Lower leg skin (tissue), 4 donors: ENCODE measurements around the gene SOX13. TPM values are rescaled to one million over a fixed set of nuclear protein-coding genes. Genes with fewer than 3 reads are reported as not detected.

ENCODE experiments used
- DNase-seq, 2 donors: peaks; one replicate each; pipeline ENCODE4 v3.0.0-alpha.2; 2019; ENCODE audit warnings: low spot score in 2 of 2
- H3K4me3 ChIP-seq: fragments of 200-600 bp; sonication (generic); 2 replicates; pipeline ENCODE4 v1.5.1; 2017; ENCODE audit warnings: mild to moderate bottlenecking, low read depth; ENCODE audit not compliant: poor library complexity, severe bottlenecking
- POLR2A ChIP-seq, 2 donors: fragments of 450-650 bp; IDR thresholded peaks; one replicate each; pipeline ENCODE4 v1.6.1; 2016 to 2017; ENCODE audit warnings: antibody characterized with exemption in 2 of 2, mild to moderate bottlenecking in 1 of 2, moderate library complexity in 1 of 2
- WGBS, 2 donors: methylation state at CpG; one replicate each; pipeline ENCODE4 v1.1.5; 2018; 5-methylcytosine and 5-hydroxymethylcytosine counted together
- intact Hi-C: fragments of 100-400 bp; cut with DNase I; formaldehyde crosslinking; loops from one replicate; pipeline ENCODE4 v1.15.0; 2023; ENCODE audit warnings: low total_unique reads
- total RNA-seq, 4 donors: library from RNA; depleted of rRNA; stranded (reverse); fragments of >200 nt; gene quantifications; one replicate each; pipeline ENCODE4 v1.1.0, GENCODE V29; 2016
- TF ChIP-seq, protein P1 (sequence below), 3 donors: fragments of 450-650 bp; IDR thresholded peaks; one replicate each; pipeline ENCODE4 v1.5.1; 2016; ENCODE audit warnings: antibody characterized with exemption in 3 of 3, mild to moderate bottlenecking in 3 of 3, moderate library complexity in 2 of 3

Gene SOX13
- total RNA-seq, 4 donors from 2014 or later, result 7.2 to 32.2 (median 16.8) TPM

DNA sequence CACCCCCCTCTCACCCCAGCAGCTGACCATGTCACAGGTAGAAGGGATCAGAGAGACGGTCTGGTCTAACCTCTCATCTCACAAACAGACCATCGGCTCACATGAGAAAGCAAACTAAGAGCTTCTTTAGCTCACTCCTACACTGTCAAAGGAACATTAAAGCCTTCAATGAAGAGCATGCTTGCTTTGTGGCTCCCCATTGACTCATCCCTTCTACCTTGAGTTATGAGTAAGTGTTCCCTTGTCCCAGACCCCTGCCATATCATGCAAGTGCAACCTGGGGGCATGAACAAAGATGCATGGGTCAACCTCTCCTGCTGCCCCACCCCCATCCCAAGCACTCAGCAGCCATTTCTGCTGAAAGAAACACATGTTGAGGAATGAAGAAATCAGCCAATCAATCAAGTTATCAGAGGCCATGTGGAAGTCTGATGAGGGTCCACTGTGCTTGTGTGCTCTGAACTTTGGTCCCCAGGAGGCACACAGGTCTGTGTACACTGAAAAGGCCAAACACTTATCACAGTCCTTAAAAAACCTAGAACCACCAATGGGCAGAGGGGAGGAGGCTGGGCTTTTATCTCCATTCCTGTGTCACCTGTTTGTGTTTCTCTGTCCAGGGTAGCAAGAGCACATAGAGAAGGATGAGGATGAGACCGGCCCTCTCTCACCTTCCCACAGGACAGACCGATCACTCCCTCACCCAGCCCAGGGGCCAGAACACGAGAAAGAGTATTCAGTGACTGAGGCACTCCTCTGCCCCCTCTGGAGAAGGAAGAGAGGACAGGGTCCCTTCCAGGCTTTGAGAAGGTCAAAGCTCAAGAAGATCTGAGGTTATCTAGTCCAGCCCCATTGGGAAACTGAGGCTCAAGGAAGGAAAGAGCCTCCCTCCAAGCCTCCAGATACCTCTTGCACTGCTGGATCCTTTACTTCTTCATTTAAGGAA lies 69.4 kb downstream of the SOX13 start:
- intact Hi-C loops, result no loop called here
- no peak for DNase-seq
- WGBS, 2 donors, result 96 to 97% methylated on average over 5 of the region's 5 CpGs
- TF ChIP-seq, protein P1, sequence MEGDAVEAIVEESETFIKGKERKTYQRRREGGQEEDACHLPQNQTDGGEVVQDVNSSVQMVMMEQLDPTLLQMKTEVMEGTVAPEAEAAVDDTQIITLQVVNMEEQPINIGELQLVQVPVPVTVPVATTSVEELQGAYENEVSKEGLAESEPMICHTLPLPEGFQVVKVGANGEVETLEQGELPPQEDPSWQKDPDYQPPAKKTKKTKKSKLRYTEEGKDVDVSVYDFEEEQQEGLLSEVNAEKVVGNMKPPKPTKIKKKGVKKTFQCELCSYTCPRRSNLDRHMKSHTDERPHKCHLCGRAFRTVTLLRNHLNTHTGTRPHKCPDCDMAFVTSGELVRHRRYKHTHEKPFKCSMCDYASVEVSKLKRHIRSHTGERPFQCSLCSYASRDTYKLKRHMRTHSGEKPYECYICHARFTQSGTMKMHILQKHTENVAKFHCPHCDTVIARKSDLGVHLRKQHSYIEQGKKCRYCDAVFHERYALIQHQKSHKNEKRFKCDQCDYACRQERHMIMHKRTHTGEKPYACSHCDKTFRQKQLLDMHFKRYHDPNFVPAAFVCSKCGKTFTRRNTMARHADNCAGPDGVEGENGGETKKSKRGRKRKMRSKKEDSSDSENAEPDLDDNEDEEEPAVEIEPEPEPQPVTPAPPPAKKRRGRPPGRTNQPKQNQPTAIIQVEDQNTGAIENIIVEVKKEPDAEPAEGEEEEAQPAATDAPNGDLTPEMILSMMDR (IDR thresholded peaks at IDR 0.05), result no peak
- no peak for TF ChIP-seq POLR2A (IDR thresholded peaks at IDR 0.05)
- no peak overlapping the region for H3K4me3 ChIP-seq

DNA sequence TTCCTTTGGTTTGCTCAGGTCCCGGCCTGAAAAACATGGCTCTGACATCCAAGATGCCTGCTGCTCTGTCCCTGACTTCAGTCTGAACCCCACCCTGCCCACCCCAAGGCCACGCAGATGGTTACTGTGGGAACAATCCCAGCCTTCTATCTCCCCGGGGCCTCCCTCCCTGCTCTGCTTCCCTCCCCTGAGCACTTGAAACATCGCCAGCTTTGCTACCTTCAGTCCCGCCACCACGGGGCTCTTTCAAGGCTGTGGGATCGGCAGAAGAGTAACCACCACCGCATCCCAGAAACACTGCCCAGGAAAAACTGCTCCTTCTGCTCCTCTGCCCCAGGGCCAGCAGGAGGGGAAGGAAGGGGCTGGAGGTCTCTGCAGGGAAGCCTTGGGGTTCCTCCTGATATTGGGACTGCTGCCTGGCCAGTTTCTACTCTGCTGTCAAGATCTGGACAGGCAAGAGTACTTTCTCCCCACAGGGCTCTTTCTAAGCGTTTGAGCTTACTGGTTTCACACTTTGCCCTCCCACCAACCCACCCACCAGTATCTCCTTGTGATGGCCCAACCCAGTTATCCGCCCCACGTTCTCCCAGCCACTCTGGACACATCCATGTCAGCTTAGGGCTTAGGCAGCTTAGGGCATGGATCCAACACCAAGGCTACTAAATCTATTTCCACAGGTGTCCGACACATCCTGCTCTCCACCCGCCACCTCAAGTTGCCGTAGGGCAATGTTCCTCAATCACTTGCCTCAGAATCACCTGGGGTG lies 70.5 kb downstream of the SOX13 start:
- intact Hi-C loops, result no loop called here
- no peak overlapping the region for H3K4me3 ChIP-seq
- TF ChIP-seq, protein P1 (IDR thresholded peaks at IDR 0.05), result no peak
- no peak for TF ChIP-seq POLR2A (IDR thresholded peaks at IDR 0.05)
- WGBS, 2 donors, result 81 to 87% methylated on average over 14 of the region's 14 CpGs
- no peak for DNase-seq

DNA sequence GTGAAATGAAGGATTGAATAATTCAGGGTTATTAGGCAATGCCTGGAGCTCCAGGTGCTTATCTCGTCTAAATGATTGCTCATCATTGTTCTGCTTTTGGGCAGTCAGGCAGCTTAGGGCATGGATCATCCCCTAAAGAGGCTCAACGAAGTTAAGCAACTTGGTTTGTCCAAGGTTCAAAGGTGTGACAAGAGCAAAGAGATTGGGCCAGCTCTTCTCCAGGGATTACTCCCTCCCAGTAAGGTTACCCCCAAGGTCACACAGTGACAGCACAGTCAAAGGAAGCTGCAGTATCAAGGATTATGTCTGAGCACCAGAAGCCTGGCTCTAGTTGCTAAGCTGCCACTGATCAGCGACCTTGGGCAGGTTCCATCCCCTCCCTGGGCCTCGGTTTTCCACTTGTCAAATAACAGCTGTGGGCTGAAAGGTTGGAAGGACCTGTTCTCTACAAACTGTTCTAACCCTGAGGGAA lies 72.2 kb downstream of the SOX13 start:
- intact Hi-C loops, result no loop called here
- TF ChIP-seq, protein P1 (IDR thresholded peaks at IDR 0.05), result no peak
- no peak for TF ChIP-seq POLR2A (IDR thresholded peaks at IDR 0.05)
- no peak overlapping the region for H3K4me3 ChIP-seq
- DNase-seq, result no peak
- WGBS, 2 donors, result 74 to 77% methylated on average over 4 of the region's 4 CpGs

DNA sequence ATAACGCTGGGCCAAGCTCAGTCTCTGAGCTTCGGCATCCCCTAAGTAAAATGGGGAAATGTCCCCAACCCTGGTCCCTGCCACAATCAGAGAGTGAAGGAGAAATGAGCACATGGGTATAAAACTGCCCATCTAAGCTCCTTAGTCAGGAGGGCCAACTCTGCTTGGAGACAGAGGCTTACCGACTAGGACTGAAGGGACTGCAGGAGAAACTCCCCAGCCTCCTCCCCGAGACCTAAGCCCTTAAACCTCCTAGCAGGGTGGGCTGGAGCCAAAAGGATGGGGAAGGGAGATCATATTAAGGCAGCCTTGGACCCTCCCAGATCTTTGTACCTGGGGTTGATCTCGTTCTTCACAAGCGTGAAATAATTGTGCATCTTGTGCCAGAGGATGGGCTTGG lies 73.4 kb downstream of the SOX13 start:
- intact Hi-C loops, result no loop called here
- WGBS, 2 donors, result 74 to 76% methylated on average over 6 of the region's 6 CpGs
- TF ChIP-seq POLR2A (IDR thresholded peaks at IDR 0.05), result no peak
- TF ChIP-seq, protein P1 (IDR thresholded peaks at IDR 0.05), result no peak
- H3K4me3 ChIP-seq, result no peak overlapping the region
- DNase-seq, result no peak

DNA sequence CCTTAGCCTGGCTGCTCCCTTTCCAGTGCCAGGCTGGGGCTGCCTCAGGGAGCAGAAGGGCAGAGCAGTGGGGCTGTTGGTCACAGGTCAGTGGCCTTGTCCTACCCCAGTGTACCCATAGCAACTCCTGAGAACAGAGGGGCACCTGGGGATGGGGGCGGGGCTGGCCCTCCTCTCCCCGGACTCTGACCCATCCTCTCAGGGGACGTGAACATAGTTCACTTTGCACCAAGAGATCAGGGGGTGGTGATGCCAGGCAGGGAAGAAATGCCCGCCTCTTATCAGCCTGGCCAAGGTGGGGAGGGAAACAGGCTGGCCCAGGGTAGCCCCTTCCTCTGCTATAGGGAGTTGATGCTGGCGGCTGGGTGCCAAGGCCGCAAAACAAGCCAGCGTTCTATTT lies 74.0 kb downstream of the SOX13 start:
- no peak for DNase-seq
- TF ChIP-seq, protein P1 (IDR thresholded peaks at IDR 0.05), result no peak
- TF ChIP-seq POLR2A (IDR thresholded peaks at IDR 0.05), result no peak
- no peak overlapping the region for H3K4me3 ChIP-seq
- 84 to 86% methylated on average over 7 of the region's 7 CpGs for WGBS, 2 donors
- intact Hi-C loops, result no loop called here
